Retinal pigment epithelial cell (primary cell): Measurements from ENCODE around the gene HYLS1.

ENCODE experiments used
- DNase-seq: peaks from one replicate; pipeline ENCODE4 v3.0.0-alpha.2; 2010; ENCODE audit warnings: low read depth
- H3K4me3 ChIP-seq: 2 replicates; pipeline ENCODE4 v1.5.1; 2011; ENCODE audit warnings: mild to moderate bottlenecking, low read length, control low read depth, moderate library complexity
- CTCF ChIP-seq: conservative IDR thresholded peaks from 2 replicates; pipeline ENCODE4 v1.5.1; 2011; ENCODE audit warnings: low read depth, low read length, control low read depth, inconsistent platforms

HYLS1 gene

GRCh38 chr11:125941619-125942611 is 54.4 kb downstream of the HYLS1 start:
- peak; percentile 3 for DNase-seq
- H3K4me3 ChIP-seq = no peak overlapping the region
- peak; percentile 95 for TF ChIP-seq CTCF

- no peak overlapping the region for H3K4me3 ChIP-seq
- no peak for DNase-seq
- no peak for TF ChIP-seq CTCF
These were observed 55.4 kb downstream of the HYLS1 start for GRCh38 chr11:125942771-125943428.

- H3K4me3 ChIP-seq = no peak overlapping the region
- DNase-seq = no peak
- no peak for TF ChIP-seq CTCF
These were observed 56.3 kb downstream of the HYLS1 start for GRCh38 chr11:125943661-125944349.

- TF ChIP-seq CTCF = no peak
These were observed 57.0 kb downstream of the HYLS1 start for GRCh38 chr11:125944350-125945010.

GRCh38 chr11:125945011-125945796 is 57.7 kb downstream of the HYLS1 start:
- no peak for TF ChIP-seq CTCF
- no peak overlapping the region for H3K4me3 ChIP-seq
- no peak for DNase-seq

More at GRCh38 chr11:125944350-125945010, 57.0 kb downstream of the HYLS1 start:
- no peak for DNase-seq
- H3K4me3 ChIP-seq = no peak overlapping the region
